ENCODE data around the gene EHD1.

Gene EHD1

GRCh38 chr11:64888729-64889511 lies 10.5 kb upstream of the EHD1 start:
- peak; percentile 95 for DNase-seq

- DNase-seq = no peak
Measured at GRCh38 chr11:64888406-64888728, 9.9 kb upstream of the EHD1 start.

- peak; percentile 53 for DNase-seq
Measured at GRCh38 chr11:64887757-64888405, 9.5 kb upstream of the EHD1 start.

- no peak for DNase-seq
Measured at GRCh38 chr11:64887234-64887756, 8.9 kb upstream of the EHD1 start.

- peak; percentile 89 for DNase-seq
Measured at GRCh38 chr11:64885367-64886286, 7.2 kb upstream of the EHD1 start.

- DNase-seq = no peak
Measured at GRCh38 chr11:64884019-64884418, 5.6 kb upstream of the EHD1 start.

GRCh38 chr11:64883575-64883974 lies 5.2 kb upstream of the EHD1 start:
- DNase-seq = no peak

DNA sequence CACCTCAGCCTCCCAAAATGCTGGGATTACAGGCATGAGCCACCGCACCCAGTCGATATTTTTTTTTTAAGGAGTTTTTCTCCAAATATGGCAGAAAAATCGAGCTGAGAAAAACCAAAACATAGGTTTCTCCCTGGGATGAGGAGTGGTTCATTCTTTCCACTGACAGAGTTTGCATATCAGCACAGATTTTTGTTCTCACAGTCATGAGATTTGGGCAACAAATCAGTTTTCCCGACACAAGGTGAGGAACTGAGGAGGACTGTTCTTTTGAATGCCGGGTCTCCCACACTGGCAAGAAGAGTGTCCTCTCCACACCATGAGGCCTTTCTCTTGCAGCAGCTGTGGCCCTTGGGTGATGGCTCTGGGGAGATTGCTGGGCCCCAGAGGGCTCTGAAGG lies 3.8 kb upstream of the EHD1 start:
- no peak for DNase-seq

- DNase-seq = no peak
Measured at GRCh38 chr11:64881476-64881875, 3.1 kb upstream of the EHD1 start.

GRCh38 chr11:64880240-64881001 lies 2.0 kb upstream of the EHD1 start:
- no peak for DNase-seq

DNA sequence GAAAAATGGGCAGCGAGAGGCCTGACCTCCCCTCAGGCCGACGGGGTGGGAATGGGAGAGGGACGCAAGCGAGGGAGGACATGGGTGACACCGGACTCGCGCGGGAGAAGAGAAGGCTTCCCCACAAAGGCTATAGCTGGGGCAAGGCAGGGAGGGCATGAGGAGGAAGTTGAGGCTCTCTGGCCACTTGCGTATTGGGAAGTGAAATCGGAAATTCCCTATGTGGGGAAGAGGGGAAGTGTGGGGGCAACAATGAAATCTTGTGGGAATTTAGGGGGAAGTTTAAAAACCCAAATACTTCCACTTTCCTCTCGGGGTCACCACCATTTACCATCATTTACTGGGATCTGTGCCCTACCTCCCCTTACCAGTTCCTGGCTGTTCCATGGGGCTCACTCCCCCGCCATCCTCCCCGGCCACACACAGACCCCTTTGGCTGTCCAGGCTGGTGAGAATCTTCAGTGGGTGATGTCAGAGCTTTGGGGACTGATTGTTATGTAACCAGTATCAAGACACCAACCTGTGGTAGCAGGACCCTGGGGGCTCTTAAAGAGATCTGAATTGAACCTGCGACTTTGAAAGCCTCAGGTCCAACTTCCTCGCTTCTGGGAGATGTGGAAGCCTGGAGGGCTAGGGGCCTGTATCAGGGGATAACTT lies 951 bp upstream of the EHD1 start:
- no peak for DNase-seq

DNA sequence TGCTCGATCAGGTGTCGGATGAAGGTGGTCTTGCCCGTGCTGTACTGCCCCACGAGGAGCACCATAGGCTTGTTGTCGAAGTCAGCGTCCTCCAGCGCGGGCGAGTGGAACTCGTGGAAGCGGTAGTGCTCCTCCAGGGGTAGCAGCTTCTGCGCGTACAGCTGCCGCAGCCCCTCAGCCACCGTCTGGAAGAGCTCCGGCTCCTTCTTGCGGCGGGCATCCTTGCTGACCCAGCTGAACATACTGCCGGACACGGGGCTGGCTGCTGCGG lies 263 bp downstream of the EHD1 start:
- DNase-seq = no peak

- no peak for DNase-seq
Measured at GRCh38 chr11:64877390-64878222, 815 bp downstream of the EHD1 start.

DNA sequence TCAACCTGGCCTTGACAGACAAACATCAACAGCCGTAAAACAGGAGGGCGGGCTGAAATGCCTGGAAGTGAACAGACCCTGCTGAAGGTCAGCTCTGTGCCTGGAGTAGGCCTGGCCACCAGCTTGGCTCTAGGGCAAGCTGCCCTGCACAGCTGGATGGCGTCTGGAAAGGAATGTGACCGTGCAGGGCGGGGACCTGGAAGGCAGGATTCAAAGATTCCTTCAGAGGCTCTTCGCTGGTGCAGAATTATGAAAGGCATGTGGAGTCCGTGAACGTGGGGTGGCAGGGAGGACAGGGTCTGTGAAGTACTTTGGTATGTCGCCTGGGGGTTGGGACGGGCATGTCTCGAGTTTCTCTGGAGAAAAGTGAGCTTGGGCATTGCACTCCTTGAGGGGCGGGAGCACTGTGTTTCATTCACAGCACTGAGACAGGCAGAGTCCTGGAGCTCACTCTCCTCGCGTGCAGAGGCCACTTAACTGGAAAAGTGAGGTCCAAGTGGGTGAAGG lies 1.5 kb downstream of the EHD1 start:
- DNase-seq = peak; percentile 25

GRCh38 chr11:64876229-64876750 lies 2.1 kb downstream of the EHD1 start:
- no peak for DNase-seq

DNA sequence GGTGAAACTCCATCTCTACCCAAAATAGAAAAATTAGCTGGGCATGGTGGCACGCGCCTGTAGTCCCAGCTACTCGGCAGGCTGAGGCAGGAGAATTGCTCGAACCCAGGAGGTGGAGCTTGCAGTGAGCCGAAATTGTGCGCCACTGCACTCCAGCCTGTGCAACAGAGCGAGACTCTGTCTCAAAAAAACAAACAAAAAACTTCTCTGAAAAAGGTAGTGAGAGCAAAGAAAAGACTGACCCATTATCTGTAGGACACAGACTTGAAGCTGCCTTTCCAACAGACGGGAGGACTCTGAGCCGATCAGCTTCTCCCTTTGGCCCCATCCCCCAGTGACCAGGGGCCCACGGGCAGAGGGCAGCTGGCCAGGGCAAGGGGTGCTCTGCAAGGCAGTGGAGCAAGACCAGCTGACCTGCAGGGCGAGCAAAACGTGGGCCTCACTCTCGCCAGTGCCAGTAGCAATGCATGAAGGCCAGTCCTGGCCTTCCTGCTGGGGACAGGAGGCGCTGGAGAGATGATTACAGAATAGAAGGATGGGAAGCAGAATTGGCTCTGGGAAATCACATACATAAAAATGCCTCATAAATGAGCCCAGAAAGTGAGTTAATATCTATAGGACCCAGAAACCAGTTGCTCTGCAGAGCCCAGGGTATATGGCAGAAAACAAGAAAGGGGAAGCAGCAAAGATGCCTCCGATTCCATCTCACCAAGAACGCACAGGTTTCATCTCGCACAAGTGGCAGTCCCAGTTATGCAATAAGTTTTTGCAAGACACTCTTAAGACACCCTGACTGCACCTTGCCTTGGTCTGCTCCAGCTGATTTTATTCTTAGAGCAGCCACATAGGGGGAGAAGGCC lies 2.8 kb downstream of the EHD1 start:
- DNase-seq = no peak

DNA sequence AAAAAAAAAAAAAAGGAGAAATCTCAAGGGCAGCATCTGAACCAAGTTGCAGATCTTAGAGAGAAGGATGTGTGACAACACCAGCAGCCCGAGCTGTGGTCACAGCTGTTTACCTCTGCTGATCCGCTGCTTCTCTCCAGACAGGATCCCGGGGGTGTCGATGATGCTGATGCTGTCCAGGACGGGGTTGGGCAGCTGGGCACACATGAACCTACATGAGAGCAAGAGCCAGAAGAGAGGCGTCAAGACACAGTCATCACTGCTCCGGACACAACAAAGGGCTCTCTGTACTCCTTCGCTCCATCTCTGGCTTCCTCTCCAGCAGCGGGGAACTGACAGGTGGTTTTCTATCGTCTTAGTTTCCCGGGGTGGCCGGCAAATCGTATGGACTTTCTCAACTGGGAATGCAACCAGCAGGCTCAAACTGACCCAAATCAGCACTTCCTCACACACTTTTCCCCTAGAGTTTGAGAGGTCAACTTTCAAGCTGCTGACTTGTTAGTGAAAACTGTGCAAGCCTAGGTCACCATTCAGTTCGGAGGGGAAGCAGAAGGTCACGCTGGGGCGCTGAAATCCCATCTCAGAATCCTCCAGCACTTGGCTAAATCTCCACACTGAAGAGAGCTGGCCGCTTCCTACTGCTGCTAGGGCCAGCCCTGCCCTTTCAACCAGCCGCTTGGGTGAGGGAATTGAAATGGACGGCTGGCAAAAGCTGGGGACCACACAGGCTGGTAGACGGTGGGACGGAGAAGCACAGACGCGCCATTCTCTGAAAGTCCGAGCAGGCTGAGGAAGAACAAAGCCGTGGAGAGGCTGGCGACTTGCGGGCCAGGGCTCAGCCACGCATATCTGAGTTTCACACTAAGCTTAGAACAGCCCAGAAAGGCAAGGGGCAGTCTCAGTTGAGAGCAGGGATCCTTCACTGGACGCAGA lies 3.8 kb downstream of the EHD1 start:
- DNase-seq = no peak

- no peak for DNase-seq
Measured at GRCh38 chr11:64872790-64873488, 5.5 kb downstream of the EHD1 start.
